Effector memory CD8-positive, alpha-beta T cell (primary cell): ENCODE results near the gene DHRS3.
"Not testable (repeated sequence)": the region's sequence is repeated elsewhere in the genome, so short reads cannot be mapped to it uniquely, and the experiment has no call there.

Experiments
- ATAC-seq: fragments of 150-1000 bp; cut with Tn5 transposase; replicated peaks from 2 replicates; pipeline ENCODE4 v1.10.0; 2021; ENCODE audit warnings: mild to moderate bottlenecking, moderate library complexity
- DNase-seq, 3 experiments: peaks; one replicate each; pipeline ENCODE4 v3.0.0; 2021
- H3K27ac Mint-ChIP-seq, 2 donors: one replicate each; pipeline ENCODE4 v1.8.0; 2022; ENCODE audit warnings: mild to moderate bottlenecking in 2 of 2, mixed read lengths in 2 of 2, moderate library complexity in 2 of 2
- H3K27me3 Mint-ChIP-seq, 2 donors: one replicate each; pipeline ENCODE4 v1.8.0; 2022; ENCODE audit warnings: mixed read lengths in 2 of 2
- H3K36me3 Mint-ChIP-seq: one replicate; pipeline ENCODE4 v1.8.0; 2022; ENCODE audit warnings: mild to moderate bottlenecking, moderate library complexity, mixed read lengths; ENCODE audit not compliant: insufficient read depth
- H3K4me1 Mint-ChIP-seq, 2 donors: one replicate each; pipeline ENCODE4 v1.8.0; 2022; ENCODE audit warnings: low read depth in 2 of 2, mixed read lengths in 2 of 2
- H3K4me3 Mint-ChIP-seq, 2 donors: one replicate each; pipeline ENCODE4 v1.8.0; 2022; ENCODE audit warnings: mild to moderate bottlenecking in 2 of 2, mixed read lengths in 2 of 2, moderate library complexity in 2 of 2
- H3K9me3 Mint-ChIP-seq, 2 donors: one replicate each; pipeline ENCODE4 v1.8.0; 2022; ENCODE audit warnings: mixed read lengths in 2 of 2
- total RNA-seq, 9 experiments: gene quantifications; one replicate each; lab custom pipeline; 2026; lab: John Stamatoyannopoulos, UW

DHRS3 gene
- total RNA-seq: 18.8 to 139 (median 63.8) reads per million in 9 experiments

GRCh38 chr1:12617901-12618660, at the start of gene DHRS3:
Gene DHRS3, minus strand, starts transcription at chr1:12618210. Its CDS starts 862 bp downstream, at chr1:12617348.
- peak; percentile 56 for ATAC-seq
- peak within 1 kb of the TSS; percentile 90 to 98 for H3K27ac Mint-ChIP-seq
- H3K4me1 Mint-ChIP-seq: peaks cover 58 to 64% of the 10 kb centered on the region in 2 donors
- peak within 1 kb of the TSS; percentile 95 to 98 for H3K4me3 Mint-ChIP-seq
- no peaks in the 10 kb centered on the region for H3K27me3 Mint-ChIP-seq
- peaks cover 40% of the 10 kb centered on the region for H3K36me3 Mint-ChIP-seq
- peak; percentile 53 to 69 (median 61) for DNase-seq
- no peaks in the 10 kb centered on the region for H3K9me3 Mint-ChIP-seq

GRCh38 chr1:12666141-12666735, 48.2 kb upstream of the DHRS3 start:
- Mint-ChIP-seq H3K4me1 (no peaks in the 10 kb centered on the region), H3K27ac (no peak overlapping the region), H3K9me3 (no peaks in the 10 kb centered on the region), H3K27me3 (peaks cover 0 to 21% of the 10 kb centered on the region in 2 donors), H3K36me3 (peaks cover 3% of the 10 kb centered on the region), H3K4me3 (no peak overlapping the region)
- DNase-seq: no peak
- ATAC-seq: no peak

GRCh38 chr1:12665511-12665910, 47.5 kb upstream of the DHRS3 start:
- ATAC-seq: no peak
- Mint-ChIP-seq H3K4me3 (no peak overlapping the region), H3K9me3 (no peaks in the 10 kb centered on the region), H3K36me3 (peaks cover 3% of the 10 kb centered on the region), H3K27me3 (peaks cover 0 to 21% of the 10 kb centered on the region in 2 donors), H3K27ac (no peak overlapping the region), H3K4me1 (no peaks in the 10 kb centered on the region)
- no peak for DNase-seq

- Mint-ChIP-seq H3K27me3 (peaks cover 11 to 25% of the 10 kb centered on the region in 2 donors), H3K36me3 (peaks cover 3% of the 10 kb centered on the region), H3K4me3 (no peak overlapping the region), H3K4me1 (peaks cover 5% of the 10 kb centered on the region in 2 donors), H3K27ac (no peak overlapping the region), H3K9me3 (no peaks in the 10 kb centered on the region)
- no peak for ATAC-seq
- no peak for DNase-seq
Observed at GRCh38 chr1:12662556-12662955, 44.5 kb upstream of the DHRS3 start.

GRCh38 chr1:12661606-12662219, 43.7 kb upstream of the DHRS3 start:
- no peak for ATAC-seq
- peaks cover 11 to 32% of the 10 kb centered on the region in 2 donors for H3K27me3 Mint-ChIP-seq
- peaks cover 3% of the 10 kb centered on the region for H3K36me3 Mint-ChIP-seq
- no peak overlapping the region for H3K4me3 Mint-ChIP-seq
- no peak for DNase-seq
- no peaks in the 10 kb centered on the region for H3K9me3 Mint-ChIP-seq
- no peak overlapping the region for H3K27ac Mint-ChIP-seq
- H3K4me1 Mint-ChIP-seq: peaks cover 5 to 8% of the 10 kb centered on the region in 2 donors

- H3K9me3 Mint-ChIP-seq: no peaks in the 10 kb centered on the region
- peak overlapping the region in 1 of 2 donors; percentile 46 for H3K27ac Mint-ChIP-seq
- ATAC-seq (peak; percentile 65), DNase-seq (peak; percentile 65 to 68 (median 67))
- peaks cover 5 to 8% of the 10 kb centered on the region in 2 donors for H3K4me1 Mint-ChIP-seq
- H3K36me3 Mint-ChIP-seq: no peaks in the 10 kb centered on the region
- peaks cover 11 to 20% of the 10 kb centered on the region in 2 donors for H3K27me3 Mint-ChIP-seq
- no peak overlapping the region for H3K4me3 Mint-ChIP-seq
Observed at GRCh38 chr1:12658531-12659453, 40.8 kb upstream of the DHRS3 start.

GRCh38 chr1:12657885-12658512, 40.0 kb upstream of the DHRS3 start:
- H3K27ac Mint-ChIP-seq: peak overlapping the region in 1 of 2 donors; percentile 46
- not testable (repeated sequence) for H3K9me3 Mint-ChIP-seq, H3K4me1 Mint-ChIP-seq, H3K4me3 Mint-ChIP-seq, H3K36me3 Mint-ChIP-seq, ATAC-seq, DNase-seq
- H3K27me3 Mint-ChIP-seq: peaks cover 11 to 24% of the 10 kb centered on the region in 2 donors

GRCh38 chr1:12657060-12657884, 39.3 kb upstream of the DHRS3 start:
- H3K9me3 Mint-ChIP-seq: no peaks in the 10 kb centered on the region
- H3K4me1 Mint-ChIP-seq: peaks cover 5 to 8% of the 10 kb centered on the region in 2 donors
- H3K27me3 Mint-ChIP-seq: peaks cover 12 to 31% of the 10 kb centered on the region in 2 donors
- peak overlapping the region in 1 of 2 donors; percentile 45 for H3K27ac Mint-ChIP-seq
- no peak overlapping the region for H3K4me3 Mint-ChIP-seq
- DNase-seq (no peak), ATAC-seq (no peak)
- no peaks in the 10 kb centered on the region for H3K36me3 Mint-ChIP-seq

- Mint-ChIP-seq H3K27me3 (peaks cover 19 to 38% of the 10 kb centered on the region in 2 donors), H3K4me1 (peaks cover 5 to 8% of the 10 kb centered on the region in 2 donors), H3K4me3 (no peak overlapping the region), H3K9me3 (no peaks in the 10 kb centered on the region), H3K27ac (no peak overlapping the region), H3K36me3 (no peaks in the 10 kb centered on the region)
- no peak for ATAC-seq
- DNase-seq: no peak
Observed at GRCh38 chr1:12656575-12656974, 38.6 kb upstream of the DHRS3 start.

GRCh38 chr1:12654657-12655056, 36.6 kb upstream of the DHRS3 start:
- peaks cover 5 to 8% of the 10 kb centered on the region in 2 donors for H3K4me1 Mint-ChIP-seq
- H3K9me3 Mint-ChIP-seq: no peaks in the 10 kb centered on the region
- no peak overlapping the region for H3K4me3 Mint-ChIP-seq
- H3K36me3 Mint-ChIP-seq: no peaks in the 10 kb centered on the region
- H3K27me3 Mint-ChIP-seq: peaks cover 26 to 57% of the 10 kb centered on the region in 2 donors
- H3K27ac Mint-ChIP-seq: no peak overlapping the region
- DNase-seq (no peak), ATAC-seq (no peak)

GRCh38 chr1:12654004-12654567, 36.1 kb upstream of the DHRS3 start:
- ATAC-seq (no peak), DNase-seq (no peak)
- H3K36me3 Mint-ChIP-seq: no peaks in the 10 kb centered on the region
- H3K4me1 Mint-ChIP-seq: peaks cover 5 to 8% of the 10 kb centered on the region in 2 donors
- H3K9me3 Mint-ChIP-seq: no peaks in the 10 kb centered on the region
- no peak overlapping the region for H3K27ac Mint-ChIP-seq
- H3K4me3 Mint-ChIP-seq: no peak overlapping the region
- H3K27me3 Mint-ChIP-seq: peaks cover 28 to 61% of the 10 kb centered on the region in 2 donors
